ENCODE measurements around the gene FAM53B. TPM values are rescaled to one million over a fixed set of nuclear protein-coding genes. Genes with fewer than 3 reads are reported as not detected.
A peak's percentile ranks its signal among the peaks of the same experiment; 100 is the strongest.

The FAM53B gene
- total RNA-seq, 2 experiments from 2014 or later: 33.5 to 45.5 TPM

DNA sequence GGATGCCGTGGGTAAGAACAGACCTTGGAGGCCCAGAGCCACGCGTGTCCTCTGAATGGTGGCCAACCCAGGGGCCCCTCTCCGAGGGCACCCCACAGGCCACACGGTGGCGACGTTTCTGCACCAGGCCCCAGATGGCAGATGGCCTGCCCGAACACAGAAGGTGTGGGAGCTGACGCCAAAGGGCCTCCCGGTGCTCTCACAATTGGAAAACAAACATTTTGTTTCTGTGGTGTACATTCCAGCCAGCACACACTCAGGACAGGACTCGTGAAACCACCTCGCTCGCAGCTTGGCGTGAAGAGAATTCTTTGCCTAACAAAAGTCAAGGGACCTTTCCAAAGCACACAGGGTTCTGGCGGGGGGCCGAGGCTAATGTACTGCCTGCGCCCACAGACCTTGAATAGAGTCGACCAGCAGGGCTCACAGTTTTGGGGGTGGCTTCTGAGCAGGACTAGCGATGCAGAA lies 112.1 kb downstream of the FAM53B start:
- DNase-seq (peak; percentile 53), ATAC-seq (no peak)
- H3K27ac Mint-ChIP-seq: peak overlapping the region; percentile 26
- H3K4me3 Mint-ChIP-seq: no peak overlapping the region
- peaks cover 24% of the 10 kb centered on the region for H3K36me3 Mint-ChIP-seq
- no peaks in the 10 kb centered on the region for H3K9me3 Mint-ChIP-seq (ENCODE audit: low read depth)
- H3K27me3 Mint-ChIP-seq: no peaks in the 10 kb centered on the region
- CTCF ChIA-PET: interaction anchor here (0.6 to 5.2 kb wide), 7 partner anchors 11 to 114 kb away, joined by 3 to 29 read pairs (median 3); no protein-coding TSS in a partner anchor
- H3K4me1 Mint-ChIP-seq: peaks cover 40% of the 10 kb centered on the region

DNA sequence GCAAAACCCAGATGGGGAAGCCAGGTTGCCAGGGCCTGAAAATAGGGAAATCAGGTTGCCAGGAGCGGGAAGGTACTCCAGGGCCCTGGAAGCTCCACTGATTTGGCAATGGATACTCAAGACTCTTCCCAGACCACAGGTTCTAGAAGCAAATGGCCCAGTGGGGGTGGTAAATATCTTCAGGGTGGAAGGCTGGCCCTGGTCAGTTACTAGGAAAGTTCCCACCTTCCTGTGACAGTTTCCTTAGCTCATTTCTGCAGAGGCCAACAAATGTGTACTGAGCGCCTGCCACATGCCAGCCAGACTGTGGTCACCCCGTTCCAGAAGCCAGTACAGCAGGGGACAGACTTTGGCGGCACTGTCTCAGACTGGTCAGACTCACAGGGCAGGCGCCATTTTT lies 113.6 kb downstream of the FAM53B start:
- peaks cover 38% of the 10 kb centered on the region for H3K4me1 Mint-ChIP-seq
- DNase-seq: no peak
- CTCF ChIA-PET: interaction anchor here (5.2 kb wide), 1 partner anchor 111 kb away, joined by 29 read pairs; no protein-coding TSS in a partner anchor
- no peak overlapping the region for H3K4me3 Mint-ChIP-seq
- H3K27ac Mint-ChIP-seq: no peak overlapping the region
- H3K9me3 Mint-ChIP-seq (ENCODE audit: low read depth): no peaks in the 10 kb centered on the region
- peaks cover 18% of the 10 kb centered on the region for H3K36me3 Mint-ChIP-seq
- ATAC-seq: no peak
- H3K27me3 Mint-ChIP-seq: no peaks in the 10 kb centered on the region

DNA sequence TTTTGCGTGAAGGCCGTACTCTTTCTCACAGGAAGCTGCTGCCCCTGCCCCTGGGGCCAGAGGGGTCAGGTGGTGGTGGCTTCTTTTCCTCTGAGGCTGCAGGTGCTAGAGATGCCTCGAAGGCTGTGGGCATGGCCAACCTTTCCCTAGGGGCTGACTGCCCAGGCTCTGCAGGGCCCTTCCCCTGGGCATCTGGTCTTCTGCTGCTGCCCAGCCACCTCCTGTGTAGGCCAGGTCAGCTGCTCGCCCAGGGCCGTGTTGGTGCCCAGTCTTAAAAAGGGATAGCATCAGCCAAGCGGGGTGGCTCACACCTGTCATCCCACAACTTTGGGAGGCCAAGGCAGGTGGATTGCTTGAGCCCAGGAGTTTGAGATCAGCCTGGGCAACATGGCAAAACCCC lies 114.3 kb downstream of the FAM53B start:
- H3K4me3 Mint-ChIP-seq: no peak overlapping the region

DNA sequence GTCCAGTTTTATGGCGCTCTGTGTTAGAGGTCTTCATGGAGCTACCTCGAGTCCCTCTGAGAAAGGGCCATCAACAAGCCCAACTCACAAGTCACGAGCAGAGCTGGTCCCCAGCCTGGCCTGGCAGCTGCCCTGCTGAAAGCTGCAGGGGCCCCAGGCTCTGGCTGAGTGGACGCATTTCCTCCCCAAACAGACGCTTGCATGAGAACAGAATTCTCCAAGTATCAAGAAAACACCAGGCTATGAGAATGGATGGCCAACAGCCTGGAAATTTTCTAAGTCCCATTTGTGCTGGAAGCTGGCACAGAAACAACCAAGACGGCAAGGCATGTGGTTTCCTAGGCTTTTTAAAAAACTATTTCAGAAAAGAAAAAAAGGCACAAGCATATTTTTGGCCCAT lies 114.8 kb downstream of the FAM53B start:
- DNase-seq (no peak), ATAC-seq (no peak)
- Mint-ChIP-seq H3K27ac (no peak overlapping the region), H3K4me3 (no peak overlapping the region), H3K9me3 (ENCODE audit: low read depth) (no peaks in the 10 kb centered on the region), H3K4me1 (peaks cover 41% of the 10 kb centered on the region), H3K27me3 (no peaks in the 10 kb centered on the region), H3K36me3 (peaks cover 13% of the 10 kb centered on the region)
- CTCF ChIA-PET: interaction anchor here (1.1 kb wide), 1 partner anchor 22 kb away, joined by 3 read pairs; no protein-coding TSS in a partner anchor

More for the DNA sequence above, 114.3 kb downstream of the FAM53B start:
- H3K9me3 Mint-ChIP-seq (ENCODE audit: low read depth): no peaks in the 10 kb centered on the region
- ATAC-seq: no peak
- no peak overlapping the region for H3K27ac Mint-ChIP-seq
- H3K4me1 Mint-ChIP-seq: peaks cover 41% of the 10 kb centered on the region
- H3K36me3 Mint-ChIP-seq: peaks cover 17% of the 10 kb centered on the region
- H3K27me3 Mint-ChIP-seq: no peaks in the 10 kb centered on the region
- DNase-seq: no peak
- CTCF ChIA-PET: interaction anchor here (1.1 kb wide), 1 partner anchor 21 kb away, joined by 3 read pairs; no protein-coding TSS in a partner anchor

DNA sequence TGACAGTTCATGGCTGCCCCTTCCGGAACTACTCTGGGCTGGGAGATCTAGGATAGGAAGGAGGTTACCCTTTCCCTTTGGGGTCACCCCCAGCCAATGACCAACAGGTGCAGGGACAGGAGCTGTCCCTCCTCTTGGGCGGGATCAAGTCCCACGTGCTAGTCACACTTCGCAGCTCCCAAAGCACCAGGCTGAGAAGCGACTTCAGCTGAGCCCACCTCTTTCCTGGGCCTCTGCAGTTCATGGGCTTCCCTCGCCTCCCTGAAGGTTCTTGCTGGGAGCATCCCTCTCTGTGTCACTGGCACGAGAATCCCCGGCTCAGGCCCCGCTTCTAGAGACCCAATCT lies 115.5 kb downstream of the FAM53B start:
- peaks cover 43% of the 10 kb centered on the region for H3K4me1 Mint-ChIP-seq
- DNase-seq: no peak
- no peak overlapping the region for H3K4me3 Mint-ChIP-seq
- peaks cover 6% of the 10 kb centered on the region for H3K36me3 Mint-ChIP-seq
- no peaks in the 10 kb centered on the region for H3K27me3 Mint-ChIP-seq
- ATAC-seq: no peak
- CTCF ChIA-PET: interaction anchor here (1.1 to 3.2 kb wide), 3 partner anchors 18 to 113 kb away, joined by 3 to 20 read pairs (median 10); no protein-coding TSS in a partner anchor
- H3K9me3 Mint-ChIP-seq (ENCODE audit: low read depth): no peaks in the 10 kb centered on the region
- H3K27ac Mint-ChIP-seq: no peak overlapping the region

DNA sequence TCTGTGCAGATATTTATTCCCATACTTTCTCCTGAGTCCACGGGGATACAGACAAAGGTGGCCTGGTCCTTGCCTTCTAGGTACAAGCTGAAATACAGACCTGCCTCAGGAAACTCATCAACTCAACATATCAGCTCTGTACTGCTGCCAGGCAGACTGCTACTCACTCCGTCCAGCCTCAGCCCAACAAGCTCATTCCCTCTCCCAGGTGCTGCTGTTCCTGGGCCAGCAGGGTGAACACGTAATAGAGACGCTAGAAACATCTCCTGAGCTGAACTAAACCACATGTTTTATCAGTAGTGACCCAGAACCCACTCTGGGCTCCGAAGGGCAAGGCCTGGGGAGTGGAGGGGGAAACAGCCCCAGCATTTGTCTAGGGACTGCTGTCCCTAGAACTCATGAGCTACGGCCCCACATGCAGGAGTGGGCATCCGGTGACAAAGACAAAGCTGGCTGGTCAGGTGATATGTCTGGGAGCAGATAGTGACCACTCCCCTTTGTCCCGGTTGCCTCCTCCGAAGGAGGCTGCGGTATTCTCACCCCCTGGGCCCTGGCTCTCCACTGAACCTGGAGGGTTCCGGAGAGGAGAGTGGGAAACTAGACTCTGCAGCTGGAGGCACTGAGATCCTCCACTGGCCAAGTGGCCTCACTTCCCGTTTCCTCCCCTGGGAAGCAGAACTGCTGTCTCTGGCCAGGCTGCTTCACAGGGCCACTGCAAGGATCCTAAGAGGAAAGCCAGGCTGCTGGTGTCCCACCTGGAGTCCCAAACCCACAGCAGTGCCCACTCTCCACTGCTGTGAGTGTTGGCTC lies 116.1 kb downstream of the FAM53B start:
- H3K4me1 Mint-ChIP-seq: peaks cover 40% of the 10 kb centered on the region
- H3K9me3 Mint-ChIP-seq (ENCODE audit: low read depth): no peaks in the 10 kb centered on the region
- CTCF ChIA-PET: interaction anchor here (0.9 to 3.2 kb wide), 8 partner anchors 9 to 113 kb away, joined by 3 to 20 read pairs (median 4); no protein-coding TSS in a partner anchor
- H3K27ac Mint-ChIP-seq: peak overlapping the region; percentile 26
- H3K4me3 Mint-ChIP-seq: no peak overlapping the region
- DNase-seq: no peak
- H3K36me3 Mint-ChIP-seq: peaks cover 3% of the 10 kb centered on the region
- no peak for ATAC-seq
- H3K27me3 Mint-ChIP-seq: no peaks in the 10 kb centered on the region

DNA sequence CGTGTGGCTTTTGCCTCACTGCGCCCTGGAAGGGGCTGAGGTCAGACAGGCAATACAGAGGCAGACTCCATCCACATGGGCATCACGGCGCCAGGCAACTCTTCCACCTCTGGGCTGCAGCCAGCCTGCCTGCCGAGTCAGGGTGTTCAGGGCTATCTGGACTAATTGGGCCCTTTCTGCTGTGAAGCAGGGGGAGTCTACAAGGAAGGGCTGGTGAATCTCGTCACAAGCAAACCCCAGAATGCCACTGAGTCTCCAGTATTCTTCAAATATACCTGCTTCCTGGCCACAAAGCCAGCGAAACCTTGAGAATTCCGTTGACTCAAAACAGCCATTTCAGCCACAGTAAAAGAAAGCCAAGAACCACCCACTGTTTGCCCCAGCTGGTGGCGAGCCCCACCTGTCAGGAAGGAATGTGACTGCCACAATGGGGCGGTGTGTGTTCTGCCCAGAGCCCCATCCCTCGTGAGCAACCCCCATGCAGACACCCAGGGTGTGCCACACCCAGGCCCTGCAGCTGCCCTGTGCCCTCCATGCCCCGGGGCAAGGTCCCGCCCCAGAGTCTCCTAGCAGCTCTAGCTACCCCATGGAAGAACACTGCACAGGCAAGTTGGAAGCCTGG lies 117.3 kb downstream of the FAM53B start:
- CTCF ChIA-PET: interaction anchor here (0.9 to 3.2 kb wide), 9 partner anchors 10 to 115 kb away, joined by 3 to 20 read pairs (median 4); no protein-coding TSS in a partner anchor
- H3K27ac Mint-ChIP-seq: peak overlapping the region; percentile 72
- H3K4me1 Mint-ChIP-seq: peaks cover 35% of the 10 kb centered on the region
- ATAC-seq: peak; percentile 67
- H3K9me3 Mint-ChIP-seq (ENCODE audit: low read depth): no peaks in the 10 kb centered on the region
- H3K36me3 Mint-ChIP-seq: peaks cover 3% of the 10 kb centered on the region
- no peaks in the 10 kb centered on the region for H3K27me3 Mint-ChIP-seq
- peak; percentile 71 for DNase-seq
- no peak overlapping the region for H3K4me3 Mint-ChIP-seq

DNA sequence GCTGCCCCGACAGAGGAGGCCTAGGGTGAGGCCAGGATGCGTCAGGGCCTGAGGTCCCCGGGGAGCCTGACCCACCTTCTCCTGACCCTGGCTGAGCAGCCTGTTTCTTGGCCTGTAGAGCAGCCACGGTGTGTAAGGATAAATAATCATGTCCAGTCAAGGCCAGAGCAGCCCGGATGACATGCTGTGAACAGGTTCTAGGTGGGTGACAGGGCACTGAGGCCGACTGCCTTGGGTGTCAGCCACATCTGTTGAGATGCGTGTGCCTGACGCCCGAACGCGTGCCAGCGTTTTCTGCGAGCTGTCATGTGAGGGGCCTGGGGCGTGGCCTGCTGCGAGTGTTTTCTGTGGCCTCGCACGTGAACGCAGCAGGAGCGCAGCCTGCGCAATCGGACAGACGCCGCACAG lies 118.3 kb downstream of the FAM53B start:
- peaks cover 32% of the 10 kb centered on the region for H3K4me1 Mint-ChIP-seq
- no peaks in the 10 kb centered on the region for H3K9me3 Mint-ChIP-seq (ENCODE audit: low read depth)
- DNase-seq (no peak), ATAC-seq (no peak)
- no peak overlapping the region for H3K4me3 Mint-ChIP-seq
- CTCF ChIA-PET: interaction anchor here (0.7 to 3.2 kb wide), 4 partner anchors 11 to 116 kb away, joined by 3 to 20 read pairs (median 3); no protein-coding TSS in a partner anchor
- H3K27ac Mint-ChIP-seq: no peak overlapping the region
- peaks cover 3% of the 10 kb centered on the region for H3K36me3 Mint-ChIP-seq
- H3K27me3 Mint-ChIP-seq: no peaks in the 10 kb centered on the region

DNA sequence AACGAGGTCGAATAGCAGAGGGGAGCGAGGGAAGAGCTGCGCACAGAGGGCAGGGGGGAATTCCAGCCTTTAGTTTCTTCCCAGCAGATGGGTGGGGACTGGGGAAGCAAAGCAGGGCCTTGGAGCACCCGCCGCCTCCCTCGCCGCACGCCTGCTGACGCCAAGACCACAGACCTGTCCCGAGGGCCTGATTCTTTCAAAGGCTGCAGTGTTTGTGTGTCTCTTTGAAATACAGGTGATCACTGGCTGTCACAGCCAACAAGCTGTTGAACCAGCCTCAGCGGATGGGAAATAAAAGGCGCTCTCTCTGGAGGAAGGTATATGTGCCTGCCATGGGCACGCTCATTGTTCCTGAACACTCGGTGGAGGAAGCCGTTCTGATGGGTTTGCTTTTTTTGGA lies 119.3 kb downstream of the FAM53B start:
- DNase-seq (no peak), ATAC-seq (no peak)
- H3K36me3 Mint-ChIP-seq: peaks cover 3% of the 10 kb centered on the region
- H3K27me3 Mint-ChIP-seq: no peaks in the 10 kb centered on the region
- CTCF ChIA-PET: interaction anchor here (0.7 to 1.0 kb wide), 2 partner anchors 9 to 26 kb away, joined by 3 read pairs; no protein-coding TSS in a partner anchor
- H3K9me3 Mint-ChIP-seq (ENCODE audit: low read depth): no peaks in the 10 kb centered on the region
- no peak overlapping the region for H3K4me3 Mint-ChIP-seq
- peaks cover 32% of the 10 kb centered on the region for H3K4me1 Mint-ChIP-seq
- no peak overlapping the region for H3K27ac Mint-ChIP-seq

DNA sequence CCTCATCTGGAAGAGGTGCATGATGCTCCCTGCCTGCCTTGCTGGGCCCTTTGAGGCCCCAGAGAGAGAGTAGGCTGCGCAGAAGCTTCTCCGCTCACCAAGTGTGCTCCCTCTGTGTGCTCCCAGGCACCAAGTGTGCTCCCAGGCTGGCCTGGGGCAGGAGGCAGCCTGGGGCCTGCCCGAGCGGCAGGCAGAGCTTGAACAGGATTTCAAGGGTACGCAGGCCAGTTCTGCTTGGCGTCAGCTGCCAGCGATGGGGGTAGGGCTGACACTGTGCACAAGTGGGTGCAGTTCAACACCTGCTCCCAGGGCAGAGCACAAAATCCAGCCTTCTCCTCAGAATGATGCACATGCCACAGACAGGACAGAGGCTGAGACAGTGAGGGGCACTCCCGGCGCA lies 119.7 kb downstream of the FAM53B start:
- Mint-ChIP-seq H3K27ac (no peak overlapping the region), H3K9me3 (ENCODE audit: low read depth) (no peaks in the 10 kb centered on the region), H3K36me3 (peaks cover 3% of the 10 kb centered on the region), H3K27me3 (no peaks in the 10 kb centered on the region), H3K4me3 (no peak overlapping the region), H3K4me1 (peaks cover 35% of the 10 kb centered on the region)
- DNase-seq: no peak
- no peak for ATAC-seq
- CTCF ChIA-PET: interaction anchor here (0.7 kb wide), 1 partner anchor 9 kb away, joined by 3 read pairs; no protein-coding TSS in a partner anchor

DNA sequence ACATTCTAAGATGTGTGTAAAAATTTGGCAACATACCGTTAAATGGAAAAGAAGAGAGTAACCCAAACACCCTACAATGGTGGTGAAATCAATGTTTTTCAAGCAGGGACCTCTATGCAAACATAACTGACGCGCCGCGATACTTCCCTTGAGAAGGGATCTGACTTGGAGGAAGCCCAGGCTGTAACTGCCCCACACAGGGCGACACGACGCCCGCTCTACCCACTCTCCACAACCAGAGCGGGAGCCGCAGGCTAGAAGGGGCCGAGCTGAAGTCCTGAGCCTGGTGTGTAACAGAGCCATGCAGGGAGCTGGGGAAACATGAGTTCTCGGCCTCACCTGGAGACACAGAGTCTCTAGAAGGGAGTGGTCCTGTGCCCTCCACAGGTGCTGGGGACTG lies 120.2 kb downstream of the FAM53B start:
- H3K36me3 Mint-ChIP-seq: peaks cover 3% of the 10 kb centered on the region
- no peaks in the 10 kb centered on the region for H3K27me3 Mint-ChIP-seq
- H3K27ac Mint-ChIP-seq: no peak overlapping the region
- no peak for DNase-seq
- CTCF ChIA-PET: no interaction called here
- no peaks in the 10 kb centered on the region for H3K9me3 Mint-ChIP-seq (ENCODE audit: low read depth)
- H3K4me1 Mint-ChIP-seq: peaks cover 35% of the 10 kb centered on the region
- H3K4me3 Mint-ChIP-seq: no peak overlapping the region
- no peak for ATAC-seq

DNA sequence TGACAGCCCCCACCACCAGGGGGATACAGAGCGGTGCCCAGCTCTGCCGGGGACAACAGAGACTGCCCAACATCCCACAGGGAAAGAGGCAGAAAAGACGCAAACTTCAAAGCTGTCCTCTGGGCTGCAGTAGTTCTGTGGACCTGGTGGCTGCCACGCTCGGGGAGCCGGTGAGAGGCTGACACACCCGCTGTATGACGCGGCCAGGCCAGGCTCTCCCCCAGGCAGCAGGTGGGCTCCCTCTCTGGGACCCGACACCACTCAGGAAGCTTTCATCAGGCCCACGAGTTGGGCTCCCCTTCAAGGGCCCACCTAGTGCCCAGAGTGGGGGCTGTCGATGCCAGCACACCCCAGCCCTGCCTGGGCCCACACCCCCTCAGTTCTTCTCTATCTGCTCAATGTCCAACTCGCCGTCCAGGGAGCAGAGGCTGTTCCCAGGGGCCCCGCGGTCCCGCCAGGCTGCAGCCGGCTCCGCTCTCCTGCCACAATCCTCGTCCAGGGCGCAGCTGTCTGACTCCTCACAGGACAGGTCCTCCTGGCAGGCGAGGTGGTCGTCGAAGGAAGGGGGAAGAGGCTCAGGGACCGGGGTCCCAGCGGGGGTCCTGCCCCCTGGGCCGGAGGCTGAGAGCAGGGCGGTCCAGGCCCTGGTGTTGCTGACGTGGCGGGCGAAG lies 121.2 kb downstream of the FAM53B start:
- CTCF ChIA-PET: no interaction called here
- no peak overlapping the region for H3K4me3 Mint-ChIP-seq
- peaks cover 40% of the 10 kb centered on the region for H3K4me1 Mint-ChIP-seq
- no peaks in the 10 kb centered on the region for H3K27me3 Mint-ChIP-seq
- DNase-seq (no peak), ATAC-seq (no peak)
- no peak overlapping the region for H3K27ac Mint-ChIP-seq
- H3K36me3 Mint-ChIP-seq: peaks cover 3% of the 10 kb centered on the region
- no peaks in the 10 kb centered on the region for H3K9me3 Mint-ChIP-seq (ENCODE audit: low read depth)

DNA sequence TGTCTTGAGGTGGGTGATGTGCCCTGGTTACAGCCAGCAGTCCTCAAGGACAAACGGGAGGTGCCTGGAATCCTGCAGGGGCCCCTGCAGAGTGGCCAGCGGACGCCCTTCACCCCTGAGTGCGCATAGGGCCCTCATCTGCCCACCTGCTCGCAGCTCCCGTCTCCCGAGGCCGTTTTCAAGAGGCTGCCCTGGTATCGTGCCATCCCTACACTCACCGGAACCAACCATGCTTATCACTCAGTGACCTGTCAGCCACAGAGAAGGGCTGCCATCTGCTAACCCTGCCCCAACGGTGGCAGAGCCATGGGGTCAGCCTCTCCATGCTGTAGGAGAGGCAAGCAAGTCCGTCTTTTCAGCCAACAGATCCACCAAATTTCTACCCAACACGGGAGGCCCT lies 122.0 kb downstream of the FAM53B start:
- Mint-ChIP-seq H3K4me1 (peaks cover 31% of the 10 kb centered on the region), H3K9me3 (ENCODE audit: low read depth) (no peaks in the 10 kb centered on the region), H3K4me3 (no peak overlapping the region), H3K27ac (no peak overlapping the region), H3K27me3 (no peaks in the 10 kb centered on the region), H3K36me3 (peaks cover 3% of the 10 kb centered on the region)
- DNase-seq (no peak), ATAC-seq (no peak)
- CTCF ChIA-PET: no interaction called here

Data from activated CD8-positive, alpha-beta memory T cell treated with anti-CD3 and anti-CD28 coated beads, Interleukin-2, amount 10 ng/mL, durations not matched to agents 7 days and 5 days (primary cell).